Mesendoderm (in vitro differentiated cells): Measurements from ENCODE around the gene AFAP1L1.

Source experiments
- DNase-seq: peaks from one replicate; pipeline ENCODE4 v3.0.0; 2013
- H2AK5ac ChIP-seq: 2 replicates; pipeline ENCODE4 v1.6.1; 2013; ENCODE audit warnings: low read length, inconsistent platforms
- H2BK120ac ChIP-seq: 2 replicates; pipeline ENCODE4 v1.6.1; 2013; ENCODE audit warnings: low read depth, mild to moderate bottlenecking, low read length, moderate library complexity, mixed read lengths
- H2BK15ac ChIP-seq: replicated peaks from 2 replicates; pipeline ENCODE4 v1.6.1; 2013; ENCODE audit warnings: low read depth, mild to moderate bottlenecking, moderate library complexity
- H2BK5ac ChIP-seq: 2 replicates; pipeline ENCODE4 v1.6.1; 2013; ENCODE audit warnings: low read length, inconsistent platforms
- H3K18ac ChIP-seq: 2 replicates; pipeline ENCODE4 v1.6.1; 2013; ENCODE audit warnings: mild to moderate bottlenecking, low read length, mixed read lengths
- H3K23ac ChIP-seq: one replicate; pipeline ENCODE4 v1.6.1; 2013; ENCODE audit warnings: low read length
- H3K27ac ChIP-seq: 2 replicates; pipeline ENCODE4 v1.5.1; 2013; ENCODE audit warnings: low read depth, mild to moderate bottlenecking, inconsistent platforms, low read length, moderate library complexity
- H3K27me3 ChIP-seq: 2 replicates; pipeline ENCODE4 v1.6.1; 2013; ENCODE audit warnings: low read length, control low read depth, mild to moderate bottlenecking, inconsistent platforms; ENCODE audit not compliant: insufficient read depth, poor library complexity
- H3K36me3 ChIP-seq: 2 replicates; pipeline ENCODE4 v1.6.1; 2013; ENCODE audit warnings: low read length, inconsistent platforms; ENCODE audit not compliant: control insufficient read depth, insufficient read depth
- H3K4ac ChIP-seq: one replicate; pipeline ENCODE4 v1.6.1; 2013; ENCODE audit warnings: low read depth, mild to moderate bottlenecking, low read length, moderate library complexity
- H3K4me1 ChIP-seq: 2 replicates; pipeline ENCODE4 v1.6.1; 2013; ENCODE audit warnings: low read depth, low read length, inconsistent platforms; ENCODE audit not compliant: control insufficient read depth
- H3K4me2 ChIP-seq: 2 replicates; pipeline ENCODE4 v1.6.1; 2013; ENCODE audit warnings: low read length
- H3K4me3 ChIP-seq: 2 replicates; pipeline ENCODE4 v1.5.1; 2013; ENCODE audit warnings: mild to moderate bottlenecking, low read length
- H3K56ac ChIP-seq: one replicate; pipeline ENCODE4 v1.6.1; 2013; ENCODE audit warnings: low read length
- H3K79me1 ChIP-seq: 2 replicates; pipeline ENCODE4 v1.6.1; 2013; ENCODE audit warnings: low read length, inconsistent platforms
- H3K79me2 ChIP-seq: 2 replicates; pipeline ENCODE4 v1.6.1; 2013; ENCODE audit warnings: mild to moderate bottlenecking, low read length; ENCODE audit not compliant: control insufficient read depth, insufficient read depth
- H3K9ac ChIP-seq: 2 replicates; pipeline ENCODE4 v1.6.1; 2013; ENCODE audit warnings: low read length, inconsistent platforms
- H4K5ac ChIP-seq: one replicate; pipeline ENCODE4 v1.6.1; 2013; ENCODE audit warnings: low read length
- H4K8ac ChIP-seq: one replicate; pipeline ENCODE4 v1.6.1; 2013; ENCODE audit warnings: low read depth, mild to moderate bottlenecking, control low read depth, low read length, moderate library complexity
- WGBS: extraction: QIAGEN DNeasy Blood & Tissue Kit; methylation state at CpG from one replicate; pipeline ENCODE4 v1.1.7; 2013; ENCODE audit warnings: low lambda C conversion rate, missing lambda C conversion rate; ENCODE audit not compliant: insufficient coverage; ENCODE audit errors: extremely low coverage; 5-methylcytosine and 5-hydroxymethylcytosine counted together

Gene AFAP1L1

DNA sequence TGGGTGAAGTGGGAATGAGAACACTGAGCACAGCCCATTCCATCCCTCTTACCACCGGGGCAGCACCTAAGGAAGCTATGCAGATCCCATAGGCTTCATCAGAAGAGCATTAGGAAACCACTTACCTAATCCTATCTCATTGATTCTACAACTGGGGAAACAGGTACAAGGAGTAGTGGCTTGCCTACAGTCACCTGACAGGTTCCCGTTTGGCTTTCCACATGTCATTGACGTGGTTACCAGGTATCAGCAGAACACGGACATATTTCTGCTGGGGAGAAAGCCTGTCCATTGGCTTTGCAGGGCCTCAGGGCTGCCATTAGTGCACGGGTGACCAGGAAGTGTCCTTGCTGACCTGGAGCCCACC is 11.3 kb downstream of the AFAP1L1 start:
- H3K9ac ChIP-seq, result no peak overlapping the region
- no peak overlapping the region for H2BK5ac ChIP-seq
- H3K4me1 ChIP-seq, result no peaks in the 10 kb centered on the region
- H2BK15ac ChIP-seq, result no peak overlapping the region
- no peaks in the 10 kb centered on the region for H3K36me3 ChIP-seq
- no peak overlapping the region for H2BK120ac ChIP-seq
- H4K5ac ChIP-seq, result no peak overlapping the region
- WGBS, result no CpG with 5 or more reads among the region's 5 CpGs
- no peak overlapping the region for H3K23ac ChIP-seq
- no peaks in the 10 kb centered on the region for H3K79me2 ChIP-seq
- H2AK5ac ChIP-seq, result no peak overlapping the region
- no peak overlapping the region for H4K8ac ChIP-seq
- H3K56ac ChIP-seq, result no peak overlapping the region
- no peak overlapping the region for H3K4ac ChIP-seq
- H3K27ac ChIP-seq, result no peak overlapping the region
- no peaks in the 10 kb centered on the region for H3K27me3 ChIP-seq
- H3K79me1 ChIP-seq, result no peaks in the 10 kb centered on the region
- H3K18ac ChIP-seq, result no peak overlapping the region
- no peak for DNase-seq
- H3K4me3 ChIP-seq, result no peak overlapping the region
- H3K4me2 ChIP-seq, result no peak overlapping the region

DNA sequence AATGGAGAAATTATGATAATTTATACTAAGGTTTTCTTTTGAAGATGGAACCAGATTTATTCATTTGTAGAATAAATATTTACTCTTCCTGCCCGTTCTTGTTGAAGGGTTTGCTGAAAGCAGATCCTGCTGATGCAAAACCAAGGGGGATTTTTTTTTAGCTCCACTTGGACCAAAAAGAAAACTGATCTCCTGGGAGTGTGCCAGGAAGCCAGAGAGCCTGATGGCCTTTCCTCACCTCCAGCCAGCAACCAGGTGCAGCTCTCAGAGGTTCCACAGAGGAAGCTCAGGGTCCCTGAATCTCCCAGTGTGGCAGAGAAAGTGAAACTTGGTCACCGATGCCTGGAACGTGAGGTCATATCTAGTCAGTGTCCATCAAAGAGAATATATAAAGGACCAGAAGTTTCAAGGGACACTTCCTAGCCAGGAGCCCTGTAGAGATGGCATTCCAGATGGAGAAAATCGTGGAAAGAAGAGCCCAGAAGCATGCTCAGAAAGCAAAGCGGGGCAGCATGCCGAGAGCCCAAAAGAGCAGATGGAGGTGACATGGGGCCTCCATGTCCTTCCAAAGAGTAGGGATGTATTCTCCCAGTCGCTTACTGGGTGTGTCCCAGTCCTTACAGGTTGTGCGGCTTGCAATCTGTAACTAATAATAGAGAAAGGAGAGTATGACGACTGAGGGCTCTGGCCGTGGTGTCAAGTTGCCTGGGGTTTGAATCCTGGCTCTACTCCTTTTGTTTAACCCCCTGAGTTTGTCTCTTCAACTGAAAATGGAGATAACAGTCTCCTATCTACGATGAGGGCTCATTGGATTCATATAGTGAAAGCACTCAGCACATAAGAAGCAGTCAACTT is 12.2 kb downstream of the AFAP1L1 start:
- no peak overlapping the region for H3K23ac ChIP-seq
- DNase-seq, result no peak
- no peak overlapping the region for H2BK15ac ChIP-seq
- no peak overlapping the region for H2AK5ac ChIP-seq
- no peak overlapping the region for H2BK120ac ChIP-seq
- no peak overlapping the region for H3K27ac ChIP-seq
- H3K18ac ChIP-seq, result no peak overlapping the region
- no peak overlapping the region for H3K4me2 ChIP-seq
- no peaks in the 10 kb centered on the region for H3K79me2 ChIP-seq
- H4K5ac ChIP-seq, result no peak overlapping the region
- H3K56ac ChIP-seq, result no peak overlapping the region
- H3K4ac ChIP-seq, result no peak overlapping the region
- H3K79me1 ChIP-seq, result no peaks in the 10 kb centered on the region
- WGBS, result no CpG with 5 or more reads among the region's 11 CpGs
- H3K4me3 ChIP-seq, result no peak overlapping the region
- H3K27me3 ChIP-seq, result no peaks in the 10 kb centered on the region
- no peaks in the 10 kb centered on the region for H3K36me3 ChIP-seq
- H3K9ac ChIP-seq, result no peak overlapping the region
- no peak overlapping the region for H4K8ac ChIP-seq
- H2BK5ac ChIP-seq, result no peak overlapping the region
- no peaks in the 10 kb centered on the region for H3K4me1 ChIP-seq

DNA sequence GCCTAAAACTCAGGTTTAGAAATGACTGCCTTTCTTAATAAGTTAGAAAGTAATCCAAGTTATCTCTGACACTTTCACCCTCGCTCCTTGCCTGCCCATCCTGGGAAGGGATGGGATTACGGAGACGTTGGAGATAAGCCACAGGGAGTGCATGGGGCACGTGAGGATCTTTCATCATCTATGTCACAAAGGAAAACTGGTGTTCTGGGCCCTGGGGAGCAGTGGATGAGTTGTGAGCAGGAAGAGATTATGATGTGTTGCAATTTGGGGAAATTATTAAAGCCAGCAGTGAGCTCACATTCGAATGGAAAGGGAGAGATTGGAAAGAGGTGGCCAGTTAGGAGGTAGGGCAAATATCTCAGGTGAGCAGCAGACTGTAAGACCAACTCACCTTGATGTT is 12.8 kb downstream of the AFAP1L1 start:
- Histone ChIP-seq H3K27me3 (no peaks in the 10 kb centered on the region), H3K23ac (no peak overlapping the region), H2BK120ac (no peak overlapping the region), H4K5ac (no peak overlapping the region), H3K4me2 (no peak overlapping the region), H3K18ac (no peak overlapping the region), H3K4me1 (no peaks in the 10 kb centered on the region), H2BK15ac (no peak overlapping the region), H4K8ac (no peak overlapping the region), H3K56ac (no peak overlapping the region), H2BK5ac (no peak overlapping the region), H3K79me2 (no peaks in the 10 kb centered on the region), H3K27ac (no peak overlapping the region), H3K4me3 (no peak overlapping the region), H3K79me1 (no peaks in the 10 kb centered on the region), H2AK5ac (no peak overlapping the region), H3K36me3 (no peaks in the 10 kb centered on the region), H3K4ac (no peak overlapping the region), H3K9ac (no peak overlapping the region)
- WGBS, result no CpG with 5 or more reads among the region's 5 CpGs
- peak; percentile 59 for DNase-seq

DNA sequence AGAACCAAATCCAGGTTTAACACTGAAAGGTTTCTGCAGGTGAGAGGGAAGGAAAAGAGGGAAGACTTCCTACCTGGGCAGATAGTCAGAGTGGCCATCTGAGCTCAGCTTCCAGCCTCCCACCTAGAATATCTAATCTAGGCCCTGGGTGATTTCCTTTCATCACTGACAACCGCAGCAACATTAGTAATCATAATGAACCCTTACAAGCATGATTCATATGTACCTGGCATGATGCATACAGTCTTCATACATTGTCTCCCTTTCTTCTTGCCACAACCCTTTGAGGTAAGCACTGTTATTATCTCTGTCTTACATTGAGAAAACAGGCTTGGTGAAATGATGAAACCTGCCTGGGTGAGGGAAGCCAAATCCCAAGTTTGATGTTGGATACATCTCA is 13.5 kb downstream of the AFAP1L1 start:
- Histone ChIP-seq H3K4ac (no peak overlapping the region), H3K4me2 (no peak overlapping the region), H3K27ac (no peak overlapping the region), H2BK15ac (no peak overlapping the region), H3K9ac (no peak overlapping the region), H3K4me1 (no peaks in the 10 kb centered on the region), H3K18ac (no peak overlapping the region), H4K5ac (no peak overlapping the region), H3K4me3 (no peak overlapping the region), H3K27me3 (no peaks in the 10 kb centered on the region), H2BK5ac (no peak overlapping the region), H2BK120ac (no peak overlapping the region), H4K8ac (no peak overlapping the region), H3K23ac (no peak overlapping the region), H3K79me2 (no peaks in the 10 kb centered on the region), H3K79me1 (no peaks in the 10 kb centered on the region), H3K36me3 (no peaks in the 10 kb centered on the region), H3K56ac (no peak overlapping the region), H2AK5ac (no peak overlapping the region)
- no CpG with 5 or more reads among the region's 1 CpG for WGBS
- no peak for DNase-seq

DNA sequence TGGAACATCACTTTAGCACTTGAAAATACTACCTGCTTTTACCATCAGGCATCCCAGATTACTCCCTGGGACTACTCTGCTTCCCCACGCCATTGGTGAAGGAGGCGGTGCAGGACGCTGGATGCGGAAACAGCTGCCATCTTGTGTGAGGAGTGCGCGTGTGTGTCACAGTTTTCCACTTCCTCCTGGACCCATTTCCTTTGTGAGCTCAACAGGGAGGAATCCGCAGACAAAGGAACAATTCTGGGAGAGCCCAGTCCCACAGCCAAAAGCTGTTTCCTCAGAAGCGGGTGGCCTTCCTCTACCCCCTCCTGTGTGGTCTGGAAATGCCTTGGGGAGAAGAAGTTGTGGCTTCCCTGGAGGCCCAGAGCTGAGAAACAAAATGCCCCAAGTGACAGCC is 16.8 kb downstream of the AFAP1L1 start:
- Histone ChIP-seq H3K18ac (no peak overlapping the region), H3K56ac (no peak overlapping the region), H3K4me3 (no peak overlapping the region), H2BK120ac (no peak overlapping the region), H3K79me2 (no peaks in the 10 kb centered on the region), H3K9ac (no peak overlapping the region), H3K4ac (no peak overlapping the region), H3K4me2 (no peak overlapping the region), H3K36me3 (no peaks in the 10 kb centered on the region), H4K8ac (no peak overlapping the region), H4K5ac (no peak overlapping the region), H2BK5ac (no peak overlapping the region), H3K27me3 (no peaks in the 10 kb centered on the region), H3K79me1 (no peaks in the 10 kb centered on the region), H2BK15ac (no peak overlapping the region), H2AK5ac (no peak overlapping the region), H3K23ac (no peak overlapping the region), H3K4me1 (no peaks in the 10 kb centered on the region), H3K27ac (no peak overlapping the region)
- WGBS, result no CpG with 5 or more reads among the region's 8 CpGs
- DNase-seq, result no peak

DNA sequence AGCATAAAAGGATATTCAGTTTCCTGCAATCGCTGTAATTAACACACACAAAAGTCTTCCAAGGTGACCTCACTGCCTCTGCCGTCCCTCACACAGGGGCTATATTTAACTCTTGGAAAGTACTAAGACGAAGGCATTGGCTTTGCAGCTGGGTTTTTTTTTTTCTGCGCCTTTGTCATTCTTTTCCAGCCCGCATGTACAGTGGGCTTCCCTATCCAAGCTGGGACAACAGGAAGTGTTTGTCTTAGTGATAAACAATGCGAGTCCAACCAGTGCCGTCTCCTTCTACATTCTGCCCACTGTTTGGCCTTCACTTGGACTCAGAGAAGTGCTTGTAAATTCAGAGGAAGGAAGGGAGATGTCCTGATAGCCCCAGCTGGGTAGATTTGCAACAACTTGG is 17.6 kb downstream of the AFAP1L1 start:
- Histone ChIP-seq H3K23ac (no peak overlapping the region), H3K36me3 (no peaks in the 10 kb centered on the region), H3K18ac (no peak overlapping the region), H3K79me2 (no peaks in the 10 kb centered on the region), H3K27ac (no peak overlapping the region), H3K4me1 (no peaks in the 10 kb centered on the region), H3K4me3 (no peak overlapping the region), H2BK5ac (no peak overlapping the region), H3K56ac (no peak overlapping the region), H2BK15ac (no peak overlapping the region), H2AK5ac (no peak overlapping the region), H2BK120ac (no peak overlapping the region), H3K4ac (no peak overlapping the region), H3K9ac (no peak overlapping the region), H4K5ac (no peak overlapping the region), H3K79me1 (no peaks in the 10 kb centered on the region), H4K8ac (no peak overlapping the region), H3K27me3 (no peaks in the 10 kb centered on the region), H3K4me2 (no peak overlapping the region)
- WGBS, result no CpG with 5 or more reads among the region's 7 CpGs
- no peak for DNase-seq
